HCT116 (cell line): ENCODE data around the gene TIMM17A.
"Not testable (repeated sequence)": the region's sequence is repeated elsewhere in the genome, so short reads cannot be mapped to it uniquely, and the experiment has no call there.

Source experiments
- EZH2 ChIP-seq: fragments of 200-600 bp; sonication (generic); IDR thresholded peaks from 2 replicates; pipeline ENCODE4 v1.6.1; 2017; ENCODE audit warnings: antibody characterized with exemption, mixed run types
- POLR2A ChIP-seq: IDR thresholded peaks from 2 replicates; pipeline ENCODE4 v1.7.0; 2011; ENCODE audit warnings: borderline replicate concordance; ENCODE audit not compliant: insufficient read depth, insufficient read length; ENCODE audit errors: extremely low read depth
- POLR2AphosphoS5 ChIP-seq: IDR thresholded peaks from 2 replicates; pipeline ENCODE4 v1.6.1; 2011; ENCODE audit warnings: mild to moderate bottlenecking, low read depth, low read length, moderate library complexity
- SP1 ChIP-seq: IDR thresholded peaks from 2 replicates; pipeline ENCODE4 v1.6.1; 2012; ENCODE audit warnings: low read depth
- YY1 ChIP-seq: IDR thresholded peaks from 2 replicates; pipeline ENCODE4 v1.6.1; 2011; ENCODE audit warnings: low read length, low read depth, moderate library complexity, mild to moderate bottlenecking; ENCODE audit not compliant: insufficient replicate concordance; ENCODE audit errors: extremely low read depth
- ZFX ChIP-seq: fragments of 450-650 bp; IDR thresholded peaks from 2 replicates; pipeline ENCODE4 v1.6.1; 2017
- TF ChIP-seq, protein P1 (sequence below), 3 experiments: fragments of 200-600 bp in 1 of 3; sonication (generic) in 1 of 3; IDR thresholded peaks in 2 of 3; conservative IDR thresholded peaks in 1 of 3; 2 replicates each; pipeline ENCODE4 v1.5.1; 2012 to 2017; ENCODE audit warnings: low read depth in 2 of 3, low read length in 2 of 3, antibody characterized with exemption in 1 of 3, borderline replicate concordance in 1 of 3, control low read depth in 1 of 3, mild to moderate bottlenecking in 1 of 3, mixed read lengths in 1 of 3, mixed run types in 1 of 3, moderate library complexity in 1 of 3; ENCODE audit not compliant: insufficient read depth in 1 of 3
- TF ChIP-seq, protein P2 (sequence below): IDR thresholded peaks from 2 replicates; pipeline ENCODE4 v1.6.1; 2012

- not testable (repeated sequence) for TF ChIP-seq EZH2, POLR2A, POLR2AphosphoS5, SP1, YY1, ZFX
- TF ChIP-seq, protein P1, sequence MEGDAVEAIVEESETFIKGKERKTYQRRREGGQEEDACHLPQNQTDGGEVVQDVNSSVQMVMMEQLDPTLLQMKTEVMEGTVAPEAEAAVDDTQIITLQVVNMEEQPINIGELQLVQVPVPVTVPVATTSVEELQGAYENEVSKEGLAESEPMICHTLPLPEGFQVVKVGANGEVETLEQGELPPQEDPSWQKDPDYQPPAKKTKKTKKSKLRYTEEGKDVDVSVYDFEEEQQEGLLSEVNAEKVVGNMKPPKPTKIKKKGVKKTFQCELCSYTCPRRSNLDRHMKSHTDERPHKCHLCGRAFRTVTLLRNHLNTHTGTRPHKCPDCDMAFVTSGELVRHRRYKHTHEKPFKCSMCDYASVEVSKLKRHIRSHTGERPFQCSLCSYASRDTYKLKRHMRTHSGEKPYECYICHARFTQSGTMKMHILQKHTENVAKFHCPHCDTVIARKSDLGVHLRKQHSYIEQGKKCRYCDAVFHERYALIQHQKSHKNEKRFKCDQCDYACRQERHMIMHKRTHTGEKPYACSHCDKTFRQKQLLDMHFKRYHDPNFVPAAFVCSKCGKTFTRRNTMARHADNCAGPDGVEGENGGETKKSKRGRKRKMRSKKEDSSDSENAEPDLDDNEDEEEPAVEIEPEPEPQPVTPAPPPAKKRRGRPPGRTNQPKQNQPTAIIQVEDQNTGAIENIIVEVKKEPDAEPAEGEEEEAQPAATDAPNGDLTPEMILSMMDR (IDR thresholded peaks at IDR 0.05 in 2 of 3, conservative IDR thresholded peaks at IDR 0.05 in 1 of 3; ENCODE audit: borderline replicate concordance in 1 of 3, insufficient read depth in 1 of 3, low read depth in 2 of 3, low read length in 2 of 3): not testable (repeated sequence)
- TF ChIP-seq, protein P2, sequence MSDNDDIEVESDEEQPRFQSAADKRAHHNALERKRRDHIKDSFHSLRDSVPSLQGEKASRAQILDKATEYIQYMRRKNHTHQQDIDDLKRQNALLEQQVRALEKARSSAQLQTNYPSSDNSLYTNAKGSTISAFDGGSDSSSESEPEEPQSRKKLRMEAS: not testable (repeated sequence)
Observed at GRCh38 chr1:201940316-201940715, 15.0 kb upstream of the TIMM17A start.
